Activated T-cell treated with anti-CD3 and anti-CD28 coated beads, Interleukin-2, amount 50 U/mL, for 4 hours (primary cell): Measurements from ENCODE around the gene TMEM255B. TPM values are rescaled to one million over a fixed set of nuclear protein-coding genes. Genes with fewer than 3 reads are reported as not detected.

ENCODE experiments used
- ATAC-seq, 2 donors: fragments of 200-7000 bp; cut with Tn5 transposase; one replicate each; pipeline ENCODE4 v1.10.0; 2021
- DNase-seq: peaks from one replicate; pipeline ENCODE4 v3.0.0-alpha.2; 2020
- H3K27me3 Mint-ChIP-seq: one replicate; pipeline ENCODE4 v1.8.0; 2021; ENCODE audit warnings: low read depth, mixed read lengths
- H3K36me3 Mint-ChIP-seq: one replicate; pipeline ENCODE4 v1.8.0; 2022; ENCODE audit warnings: mixed read lengths; ENCODE audit not compliant: insufficient read depth
- H3K4me1 Mint-ChIP-seq: one replicate; pipeline ENCODE4 v1.8.0; 2021; ENCODE audit warnings: low read depth, mixed read lengths
- H3K4me3 Mint-ChIP-seq: one replicate; pipeline ENCODE4 v1.8.0; 2021; ENCODE audit warnings: mild to moderate bottlenecking, moderate library complexity, mixed read lengths
- H3K9me3 Mint-ChIP-seq: one replicate; pipeline ENCODE4 v1.8.0; 2021; ENCODE audit warnings: mixed read lengths
- total RNA-seq, 3 donors: library from RNA; stranded (reverse); gene quantifications; one replicate each; pipeline ENCODE4 v1.2.1, GENCODE V29; 2021

The TMEM255B gene
- total RNA-seq, 3 donors from 2014 or later = 1.1 to 1.4 (median 1.3) TPM

GRCh38 chr13:113853518-113854237 is 94.7 kb downstream of the TMEM255B start:
- H3K4me1 Mint-ChIP-seq = peaks cover 18% of the 10 kb centered on the region
- no peak overlapping the region for H3K4me3 Mint-ChIP-seq
- no peak for ATAC-seq
- no peaks in the 10 kb centered on the region for H3K36me3 Mint-ChIP-seq
- no peaks in the 10 kb centered on the region for H3K9me3 Mint-ChIP-seq
- DNase-seq = no peak
- H3K27me3 Mint-ChIP-seq = peaks cover 5% of the 10 kb centered on the region

- H3K4me1 Mint-ChIP-seq = peaks cover 18% of the 10 kb centered on the region
- no peak overlapping the region for H3K4me3 Mint-ChIP-seq
- no peaks in the 10 kb centered on the region for H3K36me3 Mint-ChIP-seq
- ATAC-seq (peak; percentile 36 to 46), DNase-seq (no peak)
- H3K9me3 Mint-ChIP-seq = no peaks in the 10 kb centered on the region
- H3K27me3 Mint-ChIP-seq = peaks cover 5% of the 10 kb centered on the region
Measured at GRCh38 chr13:113854238-113855011, 95.4 kb downstream of the TMEM255B start.

- Mint-ChIP-seq H3K9me3 (no peaks in the 10 kb centered on the region), H3K36me3 (no peaks in the 10 kb centered on the region), H3K27me3 (peaks cover 5% of the 10 kb centered on the region), H3K4me1 (peaks cover 18% of the 10 kb centered on the region), H3K4me3 (no peak overlapping the region)
- no peak for ATAC-seq
- no peak for DNase-seq
Measured at GRCh38 chr13:113855012-113855921, 96.2 kb downstream of the TMEM255B start.

- Mint-ChIP-seq H3K4me3 (no peak overlapping the region), H3K9me3 (no peaks in the 10 kb centered on the region), H3K36me3 (no peaks in the 10 kb centered on the region), H3K27me3 (peaks cover 5% of the 10 kb centered on the region), H3K4me1 (peaks cover 18% of the 10 kb centered on the region)
- DNase-seq (no peak), ATAC-seq (no peak)
Measured at GRCh38 chr13:113855931-113856715, 97.1 kb downstream of the TMEM255B start.

- Mint-ChIP-seq H3K9me3 (no peaks in the 10 kb centered on the region), H3K36me3 (no peaks in the 10 kb centered on the region), H3K4me3 (no peak overlapping the region), H3K27me3 (peaks cover 10% of the 10 kb centered on the region), H3K4me1 (peaks cover 18% of the 10 kb centered on the region)
- DNase-seq (no peak), ATAC-seq (no peak)
Measured at GRCh38 chr13:113856716-113857065, 97.7 kb downstream of the TMEM255B start.

GRCh38 chr13:113857531-113858195 is 98.6 kb downstream of the TMEM255B start:
- Mint-ChIP-seq H3K4me3 (no peak overlapping the region), H3K4me1 (peaks cover 22% of the 10 kb centered on the region), H3K36me3 (no peaks in the 10 kb centered on the region), H3K9me3 (no peaks in the 10 kb centered on the region), H3K27me3 (peaks cover 16% of the 10 kb centered on the region)
- ATAC-seq (no peak), DNase-seq (no peak)

GRCh38 chr13:113859311-113860050 is 100.5 kb downstream of the TMEM255B start:
- Mint-ChIP-seq H3K4me3 (no peak overlapping the region), H3K36me3 (no peaks in the 10 kb centered on the region), H3K27me3 (peaks cover 23% of the 10 kb centered on the region), H3K4me1 (peaks cover 19% of the 10 kb centered on the region), H3K9me3 (no peaks in the 10 kb centered on the region)
- DNase-seq = no peak
- no peak for ATAC-seq

- H3K4me1 Mint-ChIP-seq = peaks cover 13% of the 10 kb centered on the region
- no peak for DNase-seq
- peaks cover 30% of the 10 kb centered on the region for H3K27me3 Mint-ChIP-seq
- no peaks in the 10 kb centered on the region for H3K36me3 Mint-ChIP-seq
- no peak for ATAC-seq
- H3K9me3 Mint-ChIP-seq = no peaks in the 10 kb centered on the region
- H3K4me3 Mint-ChIP-seq = no peak overlapping the region
Measured at GRCh38 chr13:113860051-113860664, 101.1 kb downstream of the TMEM255B start.

- DNase-seq = no peak
- ATAC-seq = no peak
- Mint-ChIP-seq H3K36me3 (no peaks in the 10 kb centered on the region), H3K4me1 (peaks cover 12% of the 10 kb centered on the region), H3K27me3 (peaks cover 37% of the 10 kb centered on the region), H3K4me3 (no peak overlapping the region), H3K9me3 (no peaks in the 10 kb centered on the region)
Measured at GRCh38 chr13:113860665-113861432, 101.8 kb downstream of the TMEM255B start.

GRCh38 chr13:113861433-113862030 is 102.5 kb downstream of the TMEM255B start:
- peaks cover 38% of the 10 kb centered on the region for H3K27me3 Mint-ChIP-seq
- H3K9me3 Mint-ChIP-seq = no peaks in the 10 kb centered on the region
- H3K36me3 Mint-ChIP-seq = no peaks in the 10 kb centered on the region
- H3K4me3 Mint-ChIP-seq = peak overlapping the region; percentile 37
- ATAC-seq (no peak), DNase-seq (no peak)
- H3K4me1 Mint-ChIP-seq = peaks cover 10% of the 10 kb centered on the region

GRCh38 chr13:113862191-113862930 is 103.3 kb downstream of the TMEM255B start:
- Mint-ChIP-seq H3K9me3 (no peaks in the 10 kb centered on the region), H3K27me3 (peaks cover 40% of the 10 kb centered on the region), H3K36me3 (no peaks in the 10 kb centered on the region), H3K4me1 (peaks cover 10% of the 10 kb centered on the region), H3K4me3 (peak overlapping the region; percentile 68)
- DNase-seq (no peak), ATAC-seq (no peak)
